GM21717 (cell line): ENCODE data around the gene TMTC1.

ENCODE experiments used
- ATAC-seq: cut with Tn5 transposase; IDR thresholded peaks from one replicate; pipeline ENCODE4 v1.9.1; 2021; ENCODE audit warnings: mild to moderate bottlenecking, moderate library complexity; ENCODE audit not compliant: unreplicated experiment

The TMTC1 gene

GRCh38 chr12:29781188-29781587 lies 2.6 kb downstream of the TMTC1 start:
- no peak for ATAC-seq

- ATAC-seq: no peak
Observed at GRCh38 chr12:29780084-29780483, 3.7 kb downstream of the TMTC1 start.

- ATAC-seq: no peak
Observed at GRCh38 chr12:29778531-29778930, 5.2 kb downstream of the TMTC1 start.

- no peak for ATAC-seq
Observed at GRCh38 chr12:29773076-29773475, 10.7 kb downstream of the TMTC1 start.

DNA sequence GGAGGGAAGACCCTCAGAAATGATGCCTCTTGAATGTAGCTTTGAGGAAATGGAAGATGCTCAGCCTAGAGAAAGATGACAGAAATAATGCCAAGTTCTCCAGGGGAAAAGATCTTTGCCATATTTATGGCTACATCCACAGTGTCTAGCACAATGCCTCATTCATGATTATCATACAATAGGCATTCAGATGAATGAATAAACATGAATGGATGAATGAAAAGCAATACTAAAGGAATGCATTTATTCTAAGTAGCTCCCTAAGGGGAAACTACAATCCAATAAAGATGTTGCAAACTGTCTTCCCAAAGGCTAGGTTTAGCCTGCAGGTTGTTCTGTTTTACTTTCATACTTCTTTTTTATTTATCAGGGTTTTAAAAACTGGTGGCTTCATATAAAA lies 12.0 kb downstream of the TMTC1 start:
- no peak for ATAC-seq

DNA sequence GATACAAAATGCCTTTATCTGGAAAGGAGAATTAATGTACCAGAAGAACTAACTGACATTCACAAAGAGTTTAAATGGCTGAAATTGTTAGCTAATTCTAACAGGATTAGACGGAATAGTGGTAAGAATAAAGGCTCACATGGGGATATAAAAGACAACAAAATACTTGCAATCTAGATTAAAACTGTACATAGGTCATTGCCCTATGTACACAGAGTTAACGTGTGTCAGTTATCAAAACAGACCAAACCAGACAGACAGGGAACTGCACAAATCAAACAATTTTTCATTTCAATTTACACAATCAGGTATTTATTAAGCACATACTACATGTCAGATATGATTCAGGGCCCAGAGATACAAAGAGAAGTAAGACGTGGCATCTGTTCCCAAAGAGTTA lies 12.6 kb downstream of the TMTC1 start:
- no peak for ATAC-seq

DNA sequence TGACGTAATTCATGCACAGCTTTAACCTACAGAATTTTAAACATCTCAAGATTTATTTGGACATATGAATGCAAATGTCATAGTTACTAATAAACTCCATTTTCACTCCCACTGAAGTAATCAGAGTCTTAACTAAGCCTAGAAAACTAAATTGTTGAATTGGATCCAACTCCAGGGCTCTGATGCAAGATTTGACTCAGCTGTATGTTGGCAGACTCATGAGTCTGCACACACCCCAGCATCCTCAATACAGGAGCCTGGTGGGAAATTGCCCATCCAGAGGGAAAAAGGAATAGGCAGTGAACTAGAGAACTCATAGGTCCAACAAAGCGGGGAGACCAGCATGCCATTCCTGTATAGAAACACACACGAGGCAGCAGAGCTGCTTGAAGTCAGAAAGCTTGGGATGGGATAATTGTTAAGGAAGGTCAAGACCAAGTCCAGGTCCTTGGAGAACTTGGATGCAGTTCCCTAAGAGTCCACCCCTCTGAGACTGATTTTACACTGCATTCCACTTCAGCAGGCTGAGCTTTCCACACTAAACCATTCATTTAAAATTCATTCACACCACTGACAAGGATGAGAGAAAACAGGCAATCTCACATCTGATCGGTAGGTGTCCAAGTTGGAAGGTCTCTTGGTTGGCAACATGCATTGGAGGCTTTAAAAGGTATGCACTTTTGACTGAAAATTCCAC lies 14.4 kb downstream of the TMTC1 start:
- ATAC-seq: no peak

GRCh38 chr12:29768372-29768771 lies 15.4 kb downstream of the TMTC1 start:
- no peak for ATAC-seq

GRCh38 chr12:29763301-29763683 lies 20.4 kb downstream of the TMTC1 start:
- no peak for ATAC-seq

DNA sequence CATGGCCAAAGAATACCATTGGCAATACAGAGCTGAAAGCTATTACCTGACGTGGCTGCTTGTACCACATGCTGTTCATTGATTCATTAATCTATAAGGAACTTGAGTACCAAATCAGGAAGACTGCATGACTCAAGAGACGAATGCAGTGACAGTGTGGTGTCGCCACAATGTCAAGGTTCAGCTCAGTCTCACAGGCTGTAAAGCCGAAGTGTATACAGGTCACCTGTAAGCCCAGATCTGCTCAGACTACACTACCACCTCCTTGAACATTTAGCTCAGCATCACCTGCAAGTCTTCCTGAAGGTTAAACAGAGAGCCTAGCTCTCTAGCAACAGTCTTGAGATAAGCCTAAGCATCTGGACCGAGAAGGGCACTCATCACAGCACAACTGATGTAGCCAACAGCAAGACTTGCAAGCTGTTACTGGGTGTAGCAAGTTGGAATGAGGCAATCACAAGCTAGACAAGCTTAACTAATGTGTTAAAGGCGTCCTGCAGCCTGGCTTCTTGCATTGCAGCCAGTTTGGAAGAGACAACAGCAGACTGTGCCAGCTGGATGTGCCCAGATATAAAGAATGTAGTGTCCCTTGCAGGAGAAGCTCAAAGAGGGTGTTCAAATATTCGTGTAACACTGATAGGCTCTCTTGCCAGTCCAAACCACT lies 21.0 kb downstream of the TMTC1 start:
- no peak for ATAC-seq

DNA sequence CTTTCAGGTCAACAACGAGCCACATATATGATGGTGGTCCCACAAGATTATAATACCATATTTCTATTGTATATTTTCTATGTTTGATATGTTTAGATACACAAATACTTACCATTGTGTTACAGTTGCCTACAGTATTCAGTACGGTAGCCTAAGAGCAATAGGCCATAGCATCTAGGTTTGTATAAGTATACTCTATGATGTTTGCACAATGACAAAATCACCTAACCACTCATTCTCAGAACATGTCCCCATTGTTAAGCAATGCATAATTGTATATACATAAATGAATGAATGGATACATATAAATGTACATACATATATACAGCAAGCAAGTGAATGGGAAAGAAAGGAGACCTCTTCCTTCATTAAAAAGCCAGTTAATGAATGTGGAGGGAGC lies 23.8 kb downstream of the TMTC1 start:
- ATAC-seq: no peak

DNA sequence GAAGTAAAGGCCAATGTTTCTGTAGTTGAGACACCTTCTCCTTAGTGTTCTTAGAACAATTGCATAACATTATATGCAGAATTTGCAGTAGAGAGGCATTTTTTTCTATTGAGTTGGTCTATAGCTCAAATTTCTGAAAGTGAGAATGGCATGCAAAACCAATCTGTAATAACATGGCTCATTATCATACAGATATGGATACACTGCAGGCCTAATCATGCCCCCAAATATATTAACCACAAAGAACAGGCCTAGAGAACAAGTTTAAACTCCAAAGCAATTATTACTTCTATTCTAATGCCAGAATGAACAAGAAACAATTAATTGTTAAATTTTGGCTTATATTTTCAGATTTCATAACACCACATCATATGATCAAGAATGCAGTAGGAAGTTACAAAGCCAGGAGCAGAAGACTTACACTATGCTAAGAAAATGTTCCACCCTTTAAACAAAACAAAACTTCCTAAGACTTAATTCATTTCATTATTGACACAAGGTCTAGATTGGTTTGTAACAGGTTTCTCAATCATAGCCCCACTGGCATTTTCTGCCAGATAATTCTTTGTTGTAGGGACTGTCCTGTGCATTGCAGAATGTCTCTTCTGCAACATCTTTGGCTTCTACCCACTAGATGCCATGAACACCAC lies 26.9 kb downstream of the TMTC1 start:
- no peak for ATAC-seq

- ATAC-seq: no peak
Observed at GRCh38 chr12:29754235-29755189, 29.2 kb downstream of the TMTC1 start.

GRCh38 chr12:29752121-29752520 lies 31.6 kb downstream of the TMTC1 start:
- no peak for ATAC-seq

DNA sequence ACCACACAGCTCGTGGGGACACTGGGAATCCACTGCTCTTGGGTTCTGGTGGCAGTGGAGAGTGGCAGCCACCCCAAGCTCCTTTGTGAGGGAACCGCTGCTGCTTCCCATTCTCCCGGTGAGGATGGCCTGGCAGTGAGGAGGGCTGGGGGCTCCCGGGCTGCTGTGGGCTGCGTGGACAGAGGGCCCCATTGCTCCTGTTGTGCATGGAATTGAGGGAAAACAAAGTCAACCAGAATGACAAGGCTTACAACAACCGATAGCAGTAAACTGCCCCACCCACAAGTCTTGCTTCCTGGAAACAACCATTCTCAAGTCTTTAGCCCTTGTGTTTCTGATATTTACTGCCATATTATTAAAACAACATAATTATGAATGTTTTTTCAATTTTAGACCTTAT lies 32.1 kb downstream of the TMTC1 start:
- ATAC-seq: no peak

DNA sequence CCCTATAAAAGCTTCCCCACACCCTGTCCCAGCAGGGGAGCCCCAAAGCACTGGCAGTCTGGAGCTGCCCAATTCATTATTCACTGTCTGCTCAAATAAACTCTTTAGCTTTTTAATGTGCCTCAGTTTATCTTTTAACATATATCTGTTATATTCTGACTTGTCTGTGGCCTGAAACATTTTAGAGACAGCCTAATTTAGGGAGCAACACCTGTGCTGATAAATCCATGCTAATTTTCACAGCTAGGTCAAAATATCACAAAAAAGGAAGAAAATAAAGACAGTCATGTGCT lies 32.9 kb downstream of the TMTC1 start:
- no peak for ATAC-seq

- ATAC-seq: peak; percentile 77
Observed at GRCh38 chr12:29750131-29750927, 33.4 kb downstream of the TMTC1 start.

DNA sequence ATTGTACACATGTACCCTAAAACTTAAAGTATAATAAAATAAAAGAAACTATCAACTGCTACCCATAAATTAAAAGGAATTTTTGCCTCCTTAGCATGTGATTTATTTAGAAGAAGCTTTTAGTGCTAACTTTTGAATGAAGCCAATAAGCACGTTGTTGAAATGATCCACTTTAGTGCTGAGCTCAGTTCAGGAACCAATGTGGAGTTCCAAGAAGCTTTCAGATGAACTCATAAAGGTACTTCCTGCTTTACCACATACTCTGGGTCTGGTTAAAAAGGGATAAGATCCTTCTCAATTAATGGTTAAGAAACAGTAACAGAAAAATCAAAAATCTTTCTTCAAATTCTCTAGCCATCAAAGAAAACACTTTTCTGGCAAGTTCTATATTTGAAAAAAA lies 39.4 kb downstream of the TMTC1 start:
- no peak for ATAC-seq

DNA sequence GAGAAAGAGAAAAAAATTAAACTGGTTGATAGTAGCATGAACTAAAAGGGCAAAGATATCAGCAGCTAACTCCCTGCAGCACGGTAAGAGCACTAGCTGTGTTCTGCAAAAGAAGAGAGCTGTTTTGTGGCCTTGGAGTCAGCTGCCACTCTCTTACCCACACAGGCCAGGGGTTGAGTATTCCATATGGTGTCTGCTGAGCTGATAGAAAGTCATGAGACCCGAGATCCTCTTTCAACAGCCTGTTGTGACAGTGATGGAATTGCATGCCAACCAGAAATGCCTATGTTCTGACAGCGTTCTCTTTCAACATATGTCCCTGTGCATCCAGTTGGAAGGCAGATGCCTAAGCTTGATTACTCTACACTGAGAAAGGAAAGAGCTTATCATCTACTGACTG lies 39.9 kb downstream of the TMTC1 start:
- ATAC-seq: no peak

- ATAC-seq: no peak
Observed at GRCh38 chr12:29743077-29743476, 40.7 kb downstream of the TMTC1 start.

- ATAC-seq: no peak
Observed at GRCh38 chr12:29742646-29743045, 41.1 kb downstream of the TMTC1 start.
